ENCODE measurements around the gene HBEGF.
A peak's percentile ranks its signal among the peaks of the same experiment; 100 is the strongest.

HBEGF gene

DNA sequence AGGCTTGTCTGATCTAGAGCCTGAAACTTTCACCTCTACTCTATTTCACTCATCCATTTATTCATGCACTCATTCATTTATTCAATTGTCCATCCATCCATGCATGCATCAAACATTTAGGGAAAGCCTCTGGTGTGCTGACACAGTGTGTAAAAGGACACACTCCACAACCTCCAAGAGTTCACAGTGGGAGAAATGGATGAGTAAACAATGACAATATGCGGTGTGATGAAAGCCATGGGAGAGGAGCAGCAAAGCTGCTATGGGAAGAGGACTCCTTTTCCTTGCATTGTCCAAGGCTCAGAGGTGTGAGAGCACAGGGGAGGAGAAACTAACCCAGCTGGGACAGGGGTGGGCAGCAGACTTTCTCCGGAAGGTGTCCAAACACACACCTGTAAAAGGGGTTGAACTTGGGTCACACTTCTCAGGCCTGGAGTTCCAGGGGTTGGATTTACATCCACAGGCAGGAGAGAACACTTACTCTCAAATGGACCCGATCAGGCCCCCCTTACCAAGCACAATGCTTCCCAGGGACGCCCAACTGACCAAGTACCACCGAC is 22.3 kb downstream of the HBEGF start:
- Mint-ChIP-seq H3K4me3 (no peak overlapping the region), H3K36me3 (ENCODE audit: insufficient read depth) (peaks cover 1% of the 10 kb centered on the region), H3K4me1 (no peaks in the 10 kb centered on the region), H3K27me3 (no peaks in the 10 kb centered on the region), H3K27ac (ENCODE audit: low read depth) (no peak overlapping the region), H3K9me3 (peaks cover 5% of the 10 kb centered on the region)
- ATAC-seq (replicated peaks; ENCODE audit: extremely low read depth, poor library complexity, severe bottlenecking): no peak
- no peak for DNase-seq (ENCODE audit: low spot score in 2 of 2)

DNA sequence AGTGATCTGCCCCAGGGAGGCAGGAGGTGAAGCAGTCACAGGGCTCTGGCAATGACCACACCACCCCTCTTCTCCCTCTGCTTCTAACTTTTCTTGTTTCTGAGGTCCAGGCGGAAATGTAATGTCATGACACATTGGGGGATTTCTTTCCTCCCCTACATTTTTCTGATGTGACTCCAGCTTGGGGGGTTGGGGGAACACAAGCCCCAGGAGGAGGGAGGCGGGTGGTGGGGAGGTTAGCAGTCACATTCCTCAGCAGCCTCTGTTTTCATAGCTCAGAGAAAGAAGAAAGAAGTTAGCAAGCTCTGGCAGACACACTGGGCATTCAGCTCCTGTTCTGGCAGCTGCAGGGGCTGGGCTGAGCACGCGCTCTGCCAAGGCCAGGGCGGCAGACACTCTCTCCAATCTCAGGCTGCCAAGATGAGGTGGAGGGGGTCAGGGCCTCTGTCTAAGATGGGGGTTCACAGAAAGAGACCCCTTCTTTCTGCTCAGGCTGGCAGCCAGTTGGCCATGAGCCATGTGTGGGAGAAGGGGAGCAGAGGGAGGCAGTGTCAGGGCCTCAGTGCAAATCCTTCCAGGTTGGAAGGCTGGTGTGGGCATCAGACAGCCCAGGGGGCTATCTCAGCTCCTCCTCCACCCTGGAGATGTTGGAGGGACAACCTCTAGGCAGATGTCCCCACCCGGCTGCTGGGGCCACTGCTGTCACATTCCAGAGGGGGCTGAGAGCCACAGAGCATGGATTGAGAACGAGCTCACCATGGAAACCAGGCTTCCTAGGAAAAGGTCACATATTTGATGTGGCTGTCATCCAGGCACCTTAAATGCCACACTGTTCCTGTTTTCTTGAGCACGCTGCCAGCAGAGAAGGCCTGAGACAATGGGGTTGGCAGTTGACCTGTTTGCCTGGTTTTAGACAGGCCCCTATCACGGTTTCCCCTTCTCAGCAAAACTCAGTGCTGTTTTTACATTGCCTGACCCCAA is 23.4 kb downstream of the HBEGF start:
- DNase-seq (ENCODE audit: low spot score in 2 of 2) (no peak), ATAC-seq (replicated peaks; ENCODE audit: extremely low read depth, poor library complexity, severe bottlenecking) (no peak)
- no peaks in the 10 kb centered on the region for H3K4me1 Mint-ChIP-seq
- no peaks in the 10 kb centered on the region for H3K27me3 Mint-ChIP-seq
- no peak overlapping the region for H3K27ac Mint-ChIP-seq (ENCODE audit: low read depth)
- H3K4me3 Mint-ChIP-seq: no peak overlapping the region
- H3K9me3 Mint-ChIP-seq: peaks cover 5% of the 10 kb centered on the region
- peaks cover 1% of the 10 kb centered on the region for H3K36me3 Mint-ChIP-seq (ENCODE audit: insufficient read depth)

GRCh38 chr5:140321796-140322195 is 24.6 kb downstream of the HBEGF start:
- Mint-ChIP-seq H3K36me3 (ENCODE audit: insufficient read depth) (peaks cover 1% of the 10 kb centered on the region), H3K4me3 (no peak overlapping the region), H3K27me3 (no peaks in the 10 kb centered on the region), H3K4me1 (no peaks in the 10 kb centered on the region), H3K27ac (ENCODE audit: low read depth) (no peak overlapping the region), H3K9me3 (peaks cover 5% of the 10 kb centered on the region)
- DNase-seq (ENCODE audit: low spot score in 2 of 2) (no peak), ATAC-seq (replicated peaks; ENCODE audit: extremely low read depth, poor library complexity, severe bottlenecking) (no peak)

GRCh38 chr5:140319833-140320232 is 26.6 kb downstream of the HBEGF start:
- Mint-ChIP-seq H3K36me3 (ENCODE audit: insufficient read depth) (peaks cover 1% of the 10 kb centered on the region), H3K27ac (ENCODE audit: low read depth) (no peak overlapping the region), H3K4me1 (no peaks in the 10 kb centered on the region), H3K9me3 (peaks cover 5% of the 10 kb centered on the region), H3K4me3 (no peak overlapping the region), H3K27me3 (no peaks in the 10 kb centered on the region)
- ATAC-seq (replicated peaks; ENCODE audit: extremely low read depth, poor library complexity, severe bottlenecking) (no peak), DNase-seq (ENCODE audit: low spot score in 2 of 2) (no peak)

DNA sequence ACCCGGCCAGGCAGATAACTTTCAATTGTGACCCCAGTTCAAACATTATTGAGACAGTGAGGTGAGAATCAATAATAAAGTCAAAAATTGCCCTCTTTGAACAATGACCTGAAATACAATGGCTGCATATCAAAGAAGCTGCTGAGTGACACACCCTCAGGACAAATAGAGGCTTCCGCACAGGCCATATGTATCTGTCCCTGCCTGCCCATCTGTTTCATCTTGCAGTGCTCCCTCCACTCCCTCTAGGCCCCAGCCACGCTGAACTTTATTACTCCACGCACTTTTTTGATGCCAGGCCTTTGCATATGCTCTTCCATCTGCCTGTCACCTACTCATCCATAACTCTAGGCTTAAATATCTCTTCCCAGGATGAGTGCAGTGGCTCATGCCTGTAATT is 27.6 kb downstream of the HBEGF start:
- Mint-ChIP-seq H3K4me1 (no peaks in the 10 kb centered on the region), H3K9me3 (peaks cover 5% of the 10 kb centered on the region), H3K27ac (ENCODE audit: low read depth) (no peak overlapping the region), H3K4me3 (no peak overlapping the region), H3K27me3 (no peaks in the 10 kb centered on the region), H3K36me3 (ENCODE audit: insufficient read depth) (peaks cover 1% of the 10 kb centered on the region)
- ATAC-seq (replicated peaks; ENCODE audit: extremely low read depth, poor library complexity, severe bottlenecking) (no peak), DNase-seq (ENCODE audit: low spot score in 2 of 2) (no peak)

DNA sequence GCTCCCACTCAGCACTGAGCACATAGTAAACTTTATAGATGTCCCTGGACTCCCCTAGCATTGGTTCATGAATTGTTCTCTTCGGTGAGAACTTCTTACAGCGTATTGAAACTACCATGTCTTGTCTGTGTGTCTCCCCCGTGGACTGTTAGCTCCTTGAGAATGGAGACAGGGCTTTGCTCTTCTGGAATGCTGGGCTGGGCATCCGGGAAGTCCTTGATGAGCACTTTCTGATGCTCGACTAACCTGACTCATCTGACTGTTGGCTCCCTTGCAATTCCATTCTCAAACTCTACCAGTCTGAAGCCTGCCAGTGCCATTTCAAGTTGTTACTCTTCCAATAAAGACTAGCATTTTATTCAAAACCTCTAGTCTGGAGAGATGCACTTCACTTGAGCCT is 28.5 kb downstream of the HBEGF start:
- H3K27ac Mint-ChIP-seq (ENCODE audit: low read depth): no peak overlapping the region
- H3K4me3 Mint-ChIP-seq: no peak overlapping the region
- peaks cover 1% of the 10 kb centered on the region for H3K36me3 Mint-ChIP-seq (ENCODE audit: insufficient read depth)
- ATAC-seq (replicated peaks; ENCODE audit: extremely low read depth, poor library complexity, severe bottlenecking) (no peak), DNase-seq (ENCODE audit: low spot score in 2 of 2) (no peak)
- H3K4me1 Mint-ChIP-seq: no peaks in the 10 kb centered on the region
- H3K9me3 Mint-ChIP-seq: peaks cover 5% of the 10 kb centered on the region
- no peaks in the 10 kb centered on the region for H3K27me3 Mint-ChIP-seq

- H3K4me1 Mint-ChIP-seq: no peaks in the 10 kb centered on the region
Observed at GRCh38 chr5:140312791-140313189, 33.6 kb downstream of the HBEGF start.

GRCh38 chr5:140312067-140312790 is 34.2 kb downstream of the HBEGF start:
- H3K4me1 Mint-ChIP-seq: no peaks in the 10 kb centered on the region
- ATAC-seq (replicated peaks; ENCODE audit: extremely low read depth, poor library complexity, severe bottlenecking): no peak
- no peak overlapping the region for H3K27ac Mint-ChIP-seq (ENCODE audit: low read depth)
- no peak overlapping the region for H3K4me3 Mint-ChIP-seq
- H3K9me3 Mint-ChIP-seq: no peaks in the 10 kb centered on the region
- H3K27me3 Mint-ChIP-seq: peaks cover 30% of the 10 kb centered on the region
- DNase-seq (ENCODE audit: low spot score in 2 of 2): no peak
- no peaks in the 10 kb centered on the region for H3K36me3 Mint-ChIP-seq (ENCODE audit: insufficient read depth)

More at GRCh38 chr5:140312791-140313189, 33.6 kb downstream of the HBEGF start:
- H3K4me3 Mint-ChIP-seq: no peak overlapping the region
- ATAC-seq (replicated peaks; ENCODE audit: extremely low read depth, poor library complexity, severe bottlenecking) (no peak), DNase-seq (ENCODE audit: low spot score in 2 of 2) (no peak)
- H3K27ac Mint-ChIP-seq (ENCODE audit: low read depth): no peak overlapping the region
- peaks cover 30% of the 10 kb centered on the region for H3K27me3 Mint-ChIP-seq
- H3K36me3 Mint-ChIP-seq (ENCODE audit: insufficient read depth): no peaks in the 10 kb centered on the region
- no peaks in the 10 kb centered on the region for H3K9me3 Mint-ChIP-seq

- Mint-ChIP-seq H3K4me3 (no peak overlapping the region), H3K36me3 (ENCODE audit: insufficient read depth) (no peaks in the 10 kb centered on the region), H3K27me3 (peaks cover 37% of the 10 kb centered on the region), H3K9me3 (no peaks in the 10 kb centered on the region), H3K4me1 (no peaks in the 10 kb centered on the region), H3K27ac (ENCODE audit: low read depth) (no peak overlapping the region)
- DNase-seq (ENCODE audit: low spot score in 2 of 2): no peak
- ATAC-seq (replicated peaks; ENCODE audit: extremely low read depth, poor library complexity, severe bottlenecking): no peak
Observed at GRCh38 chr5:140311011-140311467, 35.4 kb downstream of the HBEGF start.

- Mint-ChIP-seq H3K27ac (ENCODE audit: low read depth) (peak overlapping the region; percentile 6), H3K4me3 (no peak overlapping the region), H3K4me1 (no peaks in the 10 kb centered on the region), H3K27me3 (peaks cover 40% of the 10 kb centered on the region), H3K9me3 (no peaks in the 10 kb centered on the region), H3K36me3 (ENCODE audit: insufficient read depth) (no peaks in the 10 kb centered on the region)
- ATAC-seq (replicated peaks; ENCODE audit: extremely low read depth, poor library complexity, severe bottlenecking) (no peak), DNase-seq (ENCODE audit: low spot score in 2 of 2) (no peak)
Observed at GRCh38 chr5:140310434-140310833, 36.0 kb downstream of the HBEGF start.

- Mint-ChIP-seq H3K27me3 (peaks cover 40% of the 10 kb centered on the region), H3K36me3 (ENCODE audit: insufficient read depth) (no peaks in the 10 kb centered on the region), H3K4me1 (no peaks in the 10 kb centered on the region), H3K9me3 (no peaks in the 10 kb centered on the region), H3K27ac (ENCODE audit: low read depth) (no peak overlapping the region), H3K4me3 (no peak overlapping the region)
- DNase-seq (ENCODE audit: low spot score in 2 of 2) (no peak), ATAC-seq (replicated peaks; ENCODE audit: extremely low read depth, poor library complexity, severe bottlenecking) (no peak)
Observed at GRCh38 chr5:140309706-140310249, 36.6 kb downstream of the HBEGF start.

- Mint-ChIP-seq H3K4me1 (peaks cover 20% of the 10 kb centered on the region), H3K27me3 (peaks cover 24% of the 10 kb centered on the region), H3K9me3 (no peaks in the 10 kb centered on the region), H3K4me3 (no peak overlapping the region), H3K36me3 (ENCODE audit: insufficient read depth) (peaks cover 6% of the 10 kb centered on the region), H3K27ac (ENCODE audit: low read depth) (no peak overlapping the region)
- no peak for DNase-seq (ENCODE audit: low spot score in 2 of 2)
- no peak for ATAC-seq (replicated peaks; ENCODE audit: extremely low read depth, poor library complexity, severe bottlenecking)
Observed at GRCh38 chr5:140305471-140305870, 40.9 kb downstream of the HBEGF start.
